Chondrocyte (in vitro differentiated cells): ENCODE measurements around the gene ADD3. TPM values are rescaled to one million over a fixed set of nuclear protein-coding genes. Genes with fewer than 3 reads are reported as not detected.

Experiments used
- DNase-seq: peaks from one replicate; pipeline ENCODE4 v3.0.0; 2021; ENCODE audit warnings: mixed read lengths, low spot score
- H3K27ac Mint-ChIP-seq: one replicate; pipeline ENCODE4 v1.8.0; 2021; ENCODE audit warnings: mild to moderate bottlenecking, moderate library complexity, mixed read lengths; ENCODE audit not compliant: unreplicated experiment
- H3K27me3 Mint-ChIP-seq: 2 replicates; pipeline ENCODE4 v1.8.0; 2021; ENCODE audit warnings: low read depth, mixed read lengths
- H3K36me3 Mint-ChIP-seq: 2 replicates; pipeline ENCODE4 v1.8.0; 2021; ENCODE audit warnings: low read depth, mixed read lengths
- H3K4me1 Mint-ChIP-seq: 2 replicates; pipeline ENCODE4 v1.8.0; 2021; ENCODE audit warnings: low read depth, mild to moderate bottlenecking, mixed read lengths
- H3K4me3 Mint-ChIP-seq: one replicate; pipeline ENCODE4 v1.8.0; 2021; ENCODE audit warnings: mild to moderate bottlenecking, moderate library complexity, mixed read lengths; ENCODE audit not compliant: unreplicated experiment
- H3K9me3 Mint-ChIP-seq: 2 replicates; pipeline ENCODE4 v1.8.0; 2021; ENCODE audit warnings: low read depth, mixed read lengths
- CTCF ChIP-seq: fragments of 200-600 bp; sonication (generic); IDR thresholded peaks from 2 replicates; pipeline ENCODE4 v1.5.0; 2021; ENCODE audit warnings: antibody characterized with exemption, mild to moderate bottlenecking, moderate library complexity
- total RNA-seq: library from RNA; stranded (reverse); gene quantifications from 3 replicates; pipeline ENCODE4 v1.2.1, GENCODE V29; 2021

The ADD3 gene
- total RNA-seq, 1 donor from 2014 or later = 75.1 TPM

GRCh38 chr10:110167149-110167548 lies 159.4 kb downstream of the ADD3 start:
- H3K9me3 Mint-ChIP-seq = no peaks in the 10 kb centered on the region
- TF ChIP-seq CTCF = no peak
- no peak overlapping the region for H3K4me3 Mint-ChIP-seq
- no peaks in the 10 kb centered on the region for H3K4me1 Mint-ChIP-seq
- peaks cover 54% of the 10 kb centered on the region for H3K27me3 Mint-ChIP-seq
- no peaks in the 10 kb centered on the region for H3K36me3 Mint-ChIP-seq
- no peak for DNase-seq
- H3K27ac Mint-ChIP-seq = no peak overlapping the region

GRCh38 chr10:110168601-110169481 lies 161.1 kb downstream of the ADD3 start:
- Mint-ChIP-seq H3K9me3 (no peaks in the 10 kb centered on the region), H3K27me3 (peaks cover 53% of the 10 kb centered on the region), H3K4me1 (no peaks in the 10 kb centered on the region), H3K4me3 (no peak overlapping the region), H3K27ac (no peak overlapping the region), H3K36me3 (no peaks in the 10 kb centered on the region)
- no peak for TF ChIP-seq CTCF
- DNase-seq = no peak

- H3K4me3 Mint-ChIP-seq = no peak overlapping the region
- H3K27me3 Mint-ChIP-seq = peaks cover 51% of the 10 kb centered on the region
- no peak for DNase-seq
- TF ChIP-seq CTCF = no peak
- no peak overlapping the region for H3K27ac Mint-ChIP-seq
- no peaks in the 10 kb centered on the region for H3K9me3 Mint-ChIP-seq
- no peaks in the 10 kb centered on the region for H3K4me1 Mint-ChIP-seq
- H3K36me3 Mint-ChIP-seq = no peaks in the 10 kb centered on the region
Observed at GRCh38 chr10:110169586-110169985, 161.8 kb downstream of the ADD3 start.

- Mint-ChIP-seq H3K9me3 (no peaks in the 10 kb centered on the region), H3K27ac (no peak overlapping the region), H3K27me3 (peaks cover 51% of the 10 kb centered on the region), H3K4me3 (no peak overlapping the region), H3K36me3 (no peaks in the 10 kb centered on the region), H3K4me1 (no peaks in the 10 kb centered on the region)
- DNase-seq = no peak
- peak; percentile 18 for TF ChIP-seq CTCF
Observed at GRCh38 chr10:110170142-110170971, 162.6 kb downstream of the ADD3 start.

GRCh38 chr10:110171032-110171431 lies 163.2 kb downstream of the ADD3 start:
- Mint-ChIP-seq H3K27me3 (peaks cover 46% of the 10 kb centered on the region), H3K4me1 (no peaks in the 10 kb centered on the region), H3K4me3 (no peak overlapping the region), H3K36me3 (no peaks in the 10 kb centered on the region), H3K9me3 (no peaks in the 10 kb centered on the region), H3K27ac (no peak overlapping the region)
- DNase-seq = no peak
- TF ChIP-seq CTCF = no peak
